ENCODE measurements around the gene LINGO4.
A peak's percentile ranks its signal among the peaks of the same experiment; 100 is the strongest.

LINGO4 gene, protein sequence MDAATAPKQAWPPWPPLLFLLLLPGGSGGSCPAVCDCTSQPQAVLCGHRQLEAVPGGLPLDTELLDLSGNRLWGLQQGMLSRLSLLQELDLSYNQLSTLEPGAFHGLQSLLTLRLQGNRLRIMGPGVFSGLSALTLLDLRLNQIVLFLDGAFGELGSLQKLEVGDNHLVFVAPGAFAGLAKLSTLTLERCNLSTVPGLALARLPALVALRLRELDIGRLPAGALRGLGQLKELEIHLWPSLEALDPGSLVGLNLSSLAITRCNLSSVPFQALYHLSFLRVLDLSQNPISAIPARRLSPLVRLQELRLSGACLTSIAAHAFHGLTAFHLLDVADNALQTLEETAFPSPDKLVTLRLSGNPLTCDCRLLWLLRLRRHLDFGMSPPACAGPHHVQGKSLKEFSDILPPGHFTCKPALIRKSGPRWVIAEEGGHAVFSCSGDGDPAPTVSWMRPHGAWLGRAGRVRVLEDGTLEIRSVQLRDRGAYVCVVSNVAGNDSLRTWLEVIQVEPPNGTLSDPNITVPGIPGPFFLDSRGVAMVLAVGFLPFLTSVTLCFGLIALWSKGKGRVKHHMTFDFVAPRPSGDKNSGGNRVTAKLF
- total RNA-seq = 0 to 0.07 reads per million in 2 donors

DNA sequence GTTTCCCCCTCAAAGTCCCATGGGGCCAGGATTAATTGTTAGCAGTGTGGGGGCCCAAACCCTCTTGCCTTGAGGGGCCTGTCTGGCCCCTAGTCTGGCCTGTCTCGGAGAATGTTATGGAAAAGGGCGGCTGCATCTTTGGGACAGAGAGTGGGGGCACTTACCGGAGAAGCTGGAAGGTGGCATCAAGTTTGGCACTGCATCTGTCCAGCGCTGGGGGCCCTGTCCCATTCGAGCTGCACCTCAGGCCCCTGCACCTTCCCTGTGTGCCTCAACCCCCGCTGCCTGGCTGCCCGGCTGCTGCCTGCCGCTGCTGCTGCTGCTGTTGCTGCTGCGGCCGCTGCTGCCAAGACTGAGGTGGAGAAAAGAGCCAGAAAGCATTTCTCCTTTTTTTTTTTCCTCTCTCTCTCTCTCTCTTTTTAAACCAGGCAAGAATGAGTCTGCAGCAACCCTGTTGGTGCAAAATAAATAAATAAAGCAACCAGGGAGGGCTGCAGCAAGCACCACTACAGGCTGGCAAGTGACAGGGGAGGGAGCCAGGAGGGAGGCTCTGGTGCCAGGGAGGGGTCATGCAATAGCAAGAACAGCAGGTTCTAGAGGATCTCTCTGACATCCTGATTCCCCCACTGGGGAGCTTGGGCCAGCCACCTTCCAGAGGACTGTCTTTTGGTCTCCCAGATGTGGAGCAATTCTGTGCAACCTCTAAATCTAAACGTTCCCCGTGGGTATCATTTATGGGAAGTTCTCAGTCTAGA is at the start of gene LINGO4:
Gene LINGO4 (minus strand): TSS at position 354 of the 755 bp plus-strand sequence. CDS start 2,715 bp downstream, outside the sequence.
- DNase-seq = no peak

DNA sequence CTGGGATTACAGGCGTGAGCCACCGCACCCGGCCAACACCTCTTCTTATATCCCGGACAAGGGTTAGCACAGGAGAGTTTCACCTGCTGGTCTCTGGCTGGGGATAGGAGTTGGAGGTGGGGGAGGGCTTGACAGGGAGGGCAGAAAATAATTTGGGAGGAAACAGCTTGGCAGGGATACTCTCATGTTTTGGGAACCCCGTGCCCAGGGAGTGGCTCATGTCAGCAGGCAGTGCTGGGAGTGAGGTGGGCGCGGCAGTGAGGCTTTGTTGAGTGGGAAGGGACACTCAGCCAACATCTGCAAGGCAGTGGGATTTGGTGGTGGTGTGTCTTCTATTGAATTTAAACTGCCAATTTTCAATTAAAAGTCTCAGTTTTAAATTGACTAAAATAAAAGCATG is 49.4 kb upstream of the LINGO4 start:
- DNase-seq = no peak

DNA sequence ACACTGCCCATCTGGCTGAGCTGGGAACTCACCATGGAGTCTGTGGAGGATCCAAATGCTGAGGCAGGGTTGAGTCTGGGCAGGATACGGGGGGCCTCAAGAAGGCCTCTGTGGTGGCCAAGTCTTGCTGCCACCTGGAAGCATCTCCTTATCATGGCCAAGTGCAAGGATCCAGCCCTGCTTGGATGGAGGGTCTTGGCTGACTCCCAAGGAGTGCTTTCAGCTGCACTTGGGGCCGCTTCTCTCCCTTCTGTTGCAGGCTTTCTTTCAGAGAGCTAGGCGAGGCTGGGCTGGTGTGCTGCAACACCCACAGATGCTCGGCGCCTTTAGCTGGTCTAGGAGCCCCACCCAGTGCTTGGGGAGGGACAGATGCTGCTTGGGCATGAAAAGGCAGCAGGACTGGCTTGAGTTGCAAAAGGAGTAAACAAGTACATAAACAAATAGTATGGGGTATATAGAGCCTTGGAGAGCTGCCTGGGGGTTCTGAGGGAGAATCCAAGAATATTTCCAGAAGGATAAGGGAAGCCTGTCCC is 48.3 kb upstream of the LINGO4 start, which contains the start of gene THEM5:
Gene THEM5 (minus strand): TSS at position 302 of the 533 bp plus-strand sequence. CDS start 147 bp downstream, at position 155.
- DNase-seq = peak in 1 of 5 experiments; percentile 32

DNA sequence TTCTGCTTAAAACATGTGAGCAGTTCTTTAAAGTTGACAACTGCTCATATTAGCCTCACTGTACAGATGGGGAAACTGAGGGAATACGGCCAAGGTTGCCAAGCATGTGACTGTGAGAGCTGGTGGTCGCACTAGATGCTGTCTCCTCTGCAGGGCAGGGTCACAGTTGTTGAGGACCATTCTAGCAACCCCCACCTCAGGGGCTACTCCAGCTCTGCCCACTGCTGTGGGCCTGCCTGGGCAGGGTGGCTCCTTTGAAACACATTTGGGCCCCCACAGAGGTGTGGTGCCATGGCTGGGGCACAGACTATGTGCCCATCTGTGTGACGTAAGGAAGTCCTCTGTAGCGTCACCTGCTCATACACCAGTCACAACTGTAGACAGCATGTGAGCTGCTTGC is 47.5 kb upstream of the LINGO4 start:
- no peak for DNase-seq

DNA sequence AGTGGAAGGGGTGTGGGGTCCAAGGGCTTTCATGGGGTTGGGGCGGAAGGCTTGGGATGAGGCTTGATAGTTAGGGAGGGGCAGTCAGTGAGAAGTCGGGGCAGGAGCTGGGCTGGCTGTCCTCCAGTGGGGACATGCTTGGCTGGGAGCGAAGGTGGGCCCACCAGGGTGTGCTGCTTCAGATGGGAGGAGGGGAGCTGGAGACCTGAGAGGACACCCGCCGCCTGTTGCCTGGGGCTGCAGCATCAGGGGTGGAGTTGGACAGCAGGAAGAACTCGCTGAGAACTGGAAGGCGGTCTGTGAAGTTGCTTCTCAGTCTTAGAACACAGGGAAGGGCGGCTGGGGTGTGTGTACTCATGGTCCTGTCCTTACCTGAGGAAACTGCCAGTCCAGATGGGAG is 46.7 kb upstream of the LINGO4 start:
- DNase-seq = no peak

DNA sequence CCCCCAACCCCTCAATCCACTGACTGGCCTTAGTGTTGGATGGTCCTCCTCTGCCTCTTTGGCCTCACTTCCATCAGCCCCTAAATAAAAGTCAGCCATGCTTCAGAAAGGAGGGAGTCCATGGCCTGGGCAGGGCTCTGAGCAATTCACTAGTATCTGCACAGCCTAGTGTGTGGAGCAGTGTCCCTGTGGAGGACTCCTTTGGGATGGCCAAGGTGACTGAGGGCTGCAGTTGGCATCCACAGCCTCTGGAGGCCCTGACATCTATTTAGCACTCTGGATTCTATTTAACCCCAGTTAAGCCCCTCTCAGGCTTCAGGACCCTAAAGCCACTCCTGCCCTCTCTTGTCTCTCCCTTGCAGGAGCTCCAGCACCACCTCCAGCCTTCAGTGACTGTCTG is 44.7 kb upstream of the LINGO4 start:
- no peak for DNase-seq

DNA sequence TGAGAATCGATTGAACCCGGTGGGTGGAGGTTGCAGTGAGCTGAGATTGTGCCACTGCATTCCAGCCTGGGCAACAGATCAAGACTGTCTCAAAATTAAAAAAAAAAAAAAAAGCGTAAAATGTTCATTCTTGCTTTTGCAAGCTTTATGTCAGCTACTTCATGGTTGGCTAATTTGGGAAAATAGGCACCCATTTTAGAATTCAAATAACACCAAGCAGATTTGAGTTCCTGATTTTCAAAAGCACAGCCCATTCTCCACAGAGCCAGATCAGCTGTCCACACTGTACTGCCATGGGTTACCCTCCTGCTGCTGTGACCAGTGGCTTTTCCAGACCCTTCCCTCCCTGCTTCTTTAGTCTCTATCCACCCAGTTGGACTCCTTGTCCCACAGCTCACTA is 43.9 kb upstream of the LINGO4 start:
- no peak for DNase-seq

DNA sequence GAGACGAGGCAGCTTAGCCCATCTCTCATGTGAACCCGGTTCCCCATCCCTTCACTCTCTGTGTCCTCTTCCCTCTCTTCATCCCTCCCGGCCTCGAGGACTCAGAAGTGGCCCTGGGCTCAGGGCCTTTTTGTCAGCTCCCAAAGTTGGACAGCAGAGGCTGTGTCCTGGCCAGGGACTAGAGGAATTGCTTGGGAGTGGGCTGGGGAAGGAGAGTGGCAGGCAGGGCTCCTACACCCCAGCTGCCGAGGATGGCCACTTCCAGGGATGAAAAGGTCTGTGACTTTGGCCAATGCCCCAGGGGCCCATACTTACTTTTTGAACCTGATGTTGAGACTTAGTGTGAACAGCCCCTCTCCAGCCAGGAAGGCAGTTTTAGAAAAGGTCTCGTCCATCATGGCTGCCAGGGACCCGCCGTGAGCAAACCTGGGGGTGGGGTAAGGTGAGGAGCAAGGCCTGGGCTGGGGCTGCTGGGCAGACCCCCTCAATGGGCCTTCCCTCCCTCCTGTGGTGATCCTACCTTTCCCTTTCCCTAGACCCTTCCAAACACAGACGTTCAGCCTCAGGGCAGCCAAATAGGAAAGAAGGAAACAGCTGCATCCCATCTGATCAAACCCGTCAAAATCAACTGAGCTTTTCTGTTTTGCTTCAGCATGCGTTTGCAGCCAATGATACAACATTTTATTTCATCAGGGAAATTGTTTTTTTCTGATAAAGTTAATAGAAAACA is 42.8 kb upstream of the LINGO4 start:
- DNase-seq = no peak

DNA sequence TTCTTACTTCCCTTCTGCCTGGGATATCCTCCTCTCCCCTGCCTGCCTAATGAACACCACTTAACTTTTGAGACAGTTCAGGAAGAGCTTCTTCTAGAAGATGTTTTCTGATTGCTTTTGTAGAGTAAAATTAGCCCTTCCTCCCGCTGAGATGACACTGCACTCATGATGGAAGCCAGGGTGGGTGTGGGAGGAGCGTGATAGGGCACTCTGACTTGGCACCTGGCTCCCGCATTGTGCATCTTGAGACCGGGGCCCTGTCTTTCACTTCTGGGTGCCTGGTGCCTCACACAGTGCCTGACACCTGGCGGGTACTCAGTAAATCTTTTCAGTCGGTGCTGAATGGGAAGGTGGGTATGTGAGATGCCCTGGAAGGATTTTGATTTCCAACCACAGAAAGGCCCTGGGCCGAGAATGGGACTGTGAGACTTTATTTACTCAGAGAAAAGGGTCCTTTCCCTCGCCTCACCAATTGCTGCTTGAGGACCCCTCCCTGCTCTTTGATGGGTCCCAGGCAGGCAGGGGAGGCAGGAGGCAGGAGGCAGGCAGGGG is 41.5 kb upstream of the LINGO4 start:
- DNase-seq = no peak

DNA sequence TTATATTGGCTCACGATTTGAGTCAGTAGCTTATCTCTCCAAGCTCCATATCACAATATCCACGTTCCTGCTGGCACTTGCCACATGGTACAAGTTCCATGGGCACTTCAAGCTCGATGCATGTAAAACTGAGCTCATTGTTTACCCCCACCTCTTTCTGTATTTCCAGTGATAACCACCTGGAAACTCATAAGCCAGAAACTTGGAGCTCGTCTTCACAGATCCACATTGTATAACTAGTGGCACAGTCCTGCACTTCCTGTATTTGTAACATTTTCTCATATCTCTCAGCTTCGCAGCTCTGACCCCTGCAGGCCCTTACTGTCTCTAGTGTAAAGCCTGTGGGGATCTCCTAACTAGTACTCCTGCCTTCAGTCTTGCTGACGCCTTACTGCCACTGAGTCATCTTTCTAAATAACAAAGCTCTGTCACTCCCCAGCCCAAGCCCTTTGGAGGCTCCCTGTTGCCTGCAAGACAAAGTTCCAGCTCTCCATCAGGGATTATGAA is 40.9 kb upstream of the LINGO4 start:
- DNase-seq = peak in 1 of 5 experiments; percentile 28

DNA sequence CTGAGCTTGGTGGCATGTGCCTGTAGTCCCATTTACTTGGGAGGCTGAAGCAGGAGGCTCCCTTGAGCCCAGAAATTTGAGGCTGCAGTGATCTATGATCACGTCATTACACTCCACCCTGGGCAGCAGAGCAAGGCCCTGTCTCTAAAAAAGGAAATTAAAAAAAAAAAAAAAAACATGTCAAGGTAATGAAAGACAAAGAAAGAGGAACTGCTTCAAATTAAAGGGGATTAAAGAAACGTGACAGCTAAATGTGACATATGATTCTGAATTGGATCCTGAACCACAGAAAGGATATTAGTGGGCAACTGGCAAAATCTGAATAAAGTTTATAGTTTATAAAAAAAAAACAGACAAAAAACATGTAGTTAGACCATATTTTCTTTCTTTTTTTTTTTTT is 38.2 kb upstream of the LINGO4 start:
- no peak for DNase-seq

DNA sequence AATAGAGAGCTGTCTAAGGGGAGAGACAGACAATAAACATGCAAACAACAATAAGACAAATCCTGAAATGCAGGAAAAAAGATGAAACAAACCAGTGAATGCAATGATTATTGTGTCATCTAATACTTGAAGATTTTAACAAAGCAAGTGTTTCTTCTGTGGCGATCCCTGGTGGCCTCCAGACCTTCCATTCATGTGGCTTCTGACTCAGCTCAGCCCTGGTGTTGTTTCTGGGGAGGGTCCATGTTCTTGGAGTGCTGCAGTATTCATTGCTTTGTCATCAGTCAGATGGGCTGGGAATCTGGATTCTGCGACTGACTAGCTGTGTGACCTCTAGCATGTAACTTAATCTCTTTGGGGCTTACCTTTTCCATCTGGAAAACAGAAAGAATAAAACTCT is 35.9 kb upstream of the LINGO4 start:
- DNase-seq = no peak

DNA sequence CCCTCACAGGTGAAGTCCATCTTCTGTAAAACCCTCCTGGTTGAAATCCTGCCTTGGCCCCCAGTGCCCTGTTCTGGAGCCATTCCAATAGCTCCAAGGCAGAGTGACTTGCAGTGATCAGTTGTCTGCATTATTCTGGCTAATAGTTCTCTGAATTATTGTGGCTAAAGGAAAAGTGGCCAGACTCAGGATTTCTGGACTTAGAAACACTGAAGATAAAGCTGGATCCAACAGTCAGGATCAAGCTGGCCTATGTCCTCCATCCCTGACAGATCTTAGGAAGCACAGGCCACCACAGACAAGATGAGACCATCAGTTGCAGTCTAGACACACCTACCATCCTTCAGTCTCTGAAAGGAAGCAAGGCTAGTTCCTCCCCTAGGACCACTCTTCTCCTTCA is 35.2 kb upstream of the LINGO4 start:
- no peak for DNase-seq

DNA sequence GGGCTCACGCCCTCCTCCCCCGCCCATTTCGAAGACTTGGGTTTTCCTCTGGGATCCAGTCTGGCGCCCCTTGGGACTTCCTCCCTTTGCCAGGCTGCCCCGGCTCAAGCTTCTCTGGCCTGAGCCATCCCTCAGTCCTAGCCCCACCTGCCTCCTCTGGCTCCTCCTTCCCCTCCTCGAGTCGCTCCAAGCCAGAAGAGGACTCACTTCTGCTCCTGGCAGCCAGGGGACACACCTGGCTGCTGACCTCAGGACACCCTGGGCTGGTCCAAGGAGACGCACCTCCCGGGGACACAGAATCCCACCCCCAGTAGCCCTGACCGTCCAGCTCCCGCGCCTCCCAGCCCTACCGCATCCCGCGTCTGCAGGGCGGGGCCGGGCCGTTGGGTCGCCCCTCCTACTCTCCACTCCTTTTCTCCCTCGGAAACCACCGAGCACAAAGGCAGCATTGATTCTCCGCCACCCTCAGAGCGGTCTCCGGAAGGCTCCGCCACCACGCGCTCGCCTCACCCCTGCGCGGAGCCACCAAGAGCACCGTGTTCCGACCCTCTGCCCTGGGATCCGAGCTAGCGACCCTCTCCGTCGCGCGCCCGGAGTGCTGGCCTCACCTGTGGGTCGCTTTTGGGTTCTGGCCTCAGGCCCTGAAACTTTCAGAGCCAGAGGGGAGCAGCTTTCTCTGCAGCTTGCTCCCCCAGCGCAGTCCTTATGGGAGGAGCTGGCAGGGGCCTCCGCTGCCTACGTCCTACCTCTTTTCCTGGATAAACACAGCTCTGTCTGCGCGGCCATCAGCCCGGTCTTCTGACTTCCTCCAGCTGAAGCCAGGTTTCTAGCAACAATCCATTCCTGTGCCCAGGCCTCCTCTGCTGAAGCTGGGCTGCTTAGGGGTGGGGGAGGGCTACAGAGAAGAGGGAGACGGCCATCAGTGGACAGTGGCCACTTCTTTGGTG is 34.5 kb upstream of the LINGO4 start, which contains the start of gene C2CD4D:
Gene C2CD4D (minus strand): TSS at position 364 of the 947 bp plus-strand sequence. CDS start 831 bp downstream, outside the sequence.
- DNase-seq = peak; percentile 52 to 89 (median 63)

DNA sequence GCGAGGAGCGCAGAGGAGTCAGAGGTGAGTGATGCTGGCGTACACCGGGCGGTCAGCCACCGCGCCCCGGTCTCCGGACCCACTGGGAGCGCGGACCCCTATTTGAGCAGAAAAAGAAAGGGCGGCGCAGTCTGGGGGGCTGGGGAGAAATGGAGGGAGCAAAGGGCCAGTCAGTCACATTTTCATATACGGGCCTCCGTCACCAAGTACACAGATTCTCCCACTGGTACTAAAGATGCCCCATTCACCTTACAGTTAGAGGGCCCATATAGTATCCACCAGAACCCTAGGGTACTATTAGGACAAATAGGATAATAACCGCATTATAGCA is 33.8 kb upstream of the LINGO4 start:
- DNase-seq = no peak

DNA sequence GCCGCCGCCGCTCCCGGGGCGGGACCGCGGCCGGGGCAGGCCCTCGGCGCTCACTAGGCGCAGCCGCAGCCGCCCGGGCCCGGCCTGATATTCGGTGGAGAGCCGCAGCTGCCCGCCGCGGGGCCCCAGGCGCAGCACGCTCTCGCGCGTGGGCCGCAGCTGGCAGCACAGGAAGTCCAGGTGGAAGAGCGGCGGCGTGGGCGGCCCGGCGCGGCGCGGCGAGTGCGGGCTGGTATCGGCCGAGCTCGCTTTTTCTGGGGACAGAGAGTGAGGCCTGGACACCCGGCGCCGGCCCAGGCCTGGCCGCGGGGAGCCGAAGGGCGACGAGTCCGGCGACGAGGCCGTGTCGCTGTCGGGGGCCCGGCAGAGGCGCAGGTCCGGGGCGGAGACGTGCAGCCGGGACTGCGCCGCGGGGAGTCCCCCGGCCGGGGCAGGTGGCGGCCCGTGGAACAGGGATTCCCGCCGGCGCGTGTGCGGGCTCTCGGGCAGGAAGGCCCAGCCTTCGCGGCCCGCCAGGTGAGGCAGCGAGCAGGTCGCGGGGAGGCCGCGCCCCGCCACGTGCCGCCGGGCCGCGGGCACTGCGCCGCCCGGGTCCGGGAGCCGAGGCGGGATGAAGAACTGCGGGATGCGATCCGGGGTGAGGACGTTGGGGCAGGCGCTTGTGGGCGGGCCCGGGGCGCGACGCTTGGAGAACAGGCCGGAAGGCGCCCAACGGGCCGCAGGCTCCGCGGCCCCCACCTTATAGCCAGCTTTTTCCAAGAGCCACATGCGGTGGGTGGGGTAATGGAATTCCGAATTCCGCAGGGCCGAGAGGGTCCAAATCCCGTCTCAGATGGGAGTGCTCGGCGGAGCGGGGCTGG is 33.2 kb upstream of the LINGO4 start:
- peak in 2 of 5 experiments; percentile 26 to 44 for DNase-seq

DNA sequence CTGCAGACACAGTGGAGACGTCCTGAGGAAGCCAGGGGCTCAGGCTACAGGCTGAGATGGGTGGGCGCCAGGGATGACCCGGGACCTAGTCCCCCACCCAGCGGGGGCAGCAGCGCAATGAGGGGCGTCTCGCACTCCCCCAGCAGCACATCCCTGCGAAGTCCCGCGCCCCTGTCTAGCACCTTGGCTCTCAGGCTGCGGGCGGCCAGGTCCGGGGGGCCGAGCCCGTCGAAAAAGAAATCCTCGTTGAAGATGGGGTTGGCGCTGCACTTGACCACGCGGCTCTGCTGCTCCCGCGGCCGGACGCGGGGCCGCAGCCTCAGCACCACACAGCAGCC is 32.6 kb upstream of the LINGO4 start:
- DNase-seq = no peak

DNA sequence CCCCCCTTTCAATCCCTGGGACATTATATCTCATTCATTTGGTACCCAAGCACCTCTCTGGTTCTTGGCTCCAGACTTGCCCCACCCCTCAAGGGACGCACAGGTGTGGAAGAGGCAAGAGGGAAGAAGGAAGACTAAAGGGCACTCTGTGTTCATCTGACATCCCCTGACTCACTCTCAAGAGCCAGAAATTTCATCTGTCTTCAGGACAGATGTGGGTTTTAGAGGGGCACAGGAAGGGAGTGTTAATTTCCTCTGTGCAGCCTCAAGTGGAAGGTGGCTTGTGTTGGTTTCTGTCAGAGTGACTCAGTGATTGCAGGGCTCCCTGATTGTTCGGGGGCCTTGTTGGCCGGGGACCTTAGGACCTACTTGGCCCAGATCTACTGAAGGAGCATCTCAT is 32.0 kb upstream of the LINGO4 start:
- peak in 2 of 5 experiments; percentile 31 to 63 for DNase-seq

DNA sequence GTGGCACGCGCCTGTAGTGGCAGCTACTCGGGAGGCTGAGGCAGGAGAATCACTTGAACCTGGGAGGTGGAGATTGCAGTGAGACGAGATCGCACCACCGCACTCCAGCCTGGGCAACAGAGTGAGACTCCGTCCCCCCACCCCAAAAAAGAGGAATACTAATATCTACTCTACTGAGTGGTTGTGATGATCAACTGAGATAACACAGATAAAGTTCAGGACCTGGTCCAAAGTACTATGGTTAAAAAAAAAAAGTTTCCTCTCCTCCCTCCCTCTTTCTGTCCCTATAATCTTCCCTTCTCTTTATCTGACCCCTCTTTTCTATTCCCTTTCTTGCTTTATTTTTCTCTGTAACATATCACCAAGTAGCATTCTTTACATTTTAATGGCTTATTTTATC is 30.4 kb upstream of the LINGO4 start:
- no peak for DNase-seq

DNA sequence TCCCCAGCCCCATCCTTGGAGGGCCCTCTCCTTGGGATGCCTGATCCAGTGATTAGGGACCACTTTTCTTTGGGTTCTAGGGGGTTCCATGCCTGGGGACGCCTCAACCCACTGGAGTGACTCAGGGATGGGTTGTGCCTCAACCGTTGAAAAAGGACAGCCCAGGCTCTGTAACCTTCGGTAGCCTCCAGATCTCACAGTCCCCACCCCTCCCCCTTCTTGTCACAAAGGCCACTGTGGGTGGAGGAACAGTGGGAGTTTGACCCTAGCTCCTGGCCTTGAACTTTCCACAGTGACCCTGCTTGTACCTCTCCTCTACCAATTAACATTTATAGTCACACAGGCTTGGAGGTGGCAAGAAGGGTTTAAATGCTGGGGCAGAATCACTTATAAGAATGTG is 29.0 kb upstream of the LINGO4 start:
- no peak for DNase-seq
